SK-N-SH (cell line): ENCODE measurements around the gene CD248. TPM values are rescaled to one million over a fixed set of nuclear protein-coding genes. Genes with fewer than 3 reads are reported as not detected.
"Not testable (repeated sequence)": the region's sequence is repeated elsewhere in the genome, so short reads cannot be mapped to it uniquely, and the experiment has no call there.

Experiments used
- CTCF ChIA-PET: fragments of 300-600, 350-600 bp; formaldehyde crosslinking; extraction: SDS; loops from one replicate; lab custom pipeline; 2021; lab: Yijun Ruan, JAX
- POLR2A ChIA-PET: fragments of 350-600 bp; sonication (Branson Sonifier 250); formaldehyde crosslinking; extraction: SDS; loops from one replicate; lab custom pipeline; 2020; ENCODE audit warnings: antibody characterized with exemption, inconsistent platforms; lab: Yijun Ruan, JAX
- DNase-seq: peaks from one replicate; pipeline ENCODE4 v3.0.0; 2012
- H2AFZ ChIP-seq: fragments of 200-600 bp; sonication (generic); 2 replicates; pipeline ENCODE4 v1.8.1; 2016; ENCODE audit warnings: antibody characterized with exemption, mild to moderate bottlenecking, low read depth
- H3F3A ChIP-seq: fragments of 200-600 bp; sonication (generic); replicated peaks from 2 replicates; pipeline ENCODE3; 2016; ENCODE audit warnings: antibody characterized with exemption, mild to moderate bottlenecking; ENCODE audit not compliant: insufficient read depth
- H3K27ac ChIP-seq, 2 experiments: fragments of 200-500 bp in 1 of 2; fragments of 200-600 bp in 1 of 2; sonication (Bioruptor generic) in 1 of 2; sonication (generic), shearing (Covaris generic) in 1 of 2; 2 replicates each; pipeline versions ENCODE4 v1.5.1 to v1.6.1; 2014 to 2016; ENCODE audit warnings: low read depth in 2 of 2, inconsistent platforms in 1 of 2, low read length in 1 of 2, mild to moderate bottlenecking in 1 of 2, mixed read lengths in 1 of 2
- H3K27me3 ChIP-seq: fragments of 200-600 bp; sonication (generic), shearing (Covaris generic); 2 replicates; pipeline ENCODE4 v1.6.1; 2016; ENCODE audit warnings: mixed run types; ENCODE audit not compliant: insufficient read depth
- H3K36me3 ChIP-seq, 2 experiments: fragments of 200-500 bp in 1 of 2; fragments of 200-600 bp in 1 of 2; sonication (Bioruptor generic) in 1 of 2; sonication (generic) in 1 of 2; replicated peaks in 1 of 2; 2 replicates each; pipeline versions ENCODE3 to v1.5.1; 2014 to 2016; ENCODE audit warnings: low read length in 1 of 2, mild to moderate bottlenecking in 1 of 2; ENCODE audit not compliant: insufficient read depth in 2 of 2, control insufficient read depth in 1 of 2
- H3K4me1 ChIP-seq, 2 experiments: fragments of 200-500 bp in 1 of 2; fragments of 200-600 bp in 1 of 2; sonication (Bioruptor generic) in 1 of 2; sonication (generic), shearing (Covaris generic) in 1 of 2; 2 replicates each; pipeline versions ENCODE4 v1.5.1 to v1.6.1; 2014 to 2016; ENCODE audit warnings: low read depth in 1 of 2, low read length in 1 of 2, mixed run types in 1 of 2; ENCODE audit not compliant: insufficient read depth in 2 of 2, control insufficient read depth in 1 of 2
- H3K4me2 ChIP-seq: fragments of 200-600 bp; sonication (generic), shearing (Covaris generic); 2 replicates; pipeline ENCODE4 v1.6.1; 2017; ENCODE audit warnings: mixed run types
- H3K4me3 ChIP-seq, 2 experiments: fragments of 200-500 bp in 1 of 2; fragments of 200-600 bp in 1 of 2; sonication (Bioruptor generic) in 1 of 2; sonication (generic), shearing (Covaris generic) in 1 of 2; 2 replicates each; pipeline versions ENCODE4 v1.5.1 to v1.8.1; 2014 to 2016; ENCODE audit warnings: low read depth in 2 of 2, inconsistent platforms in 1 of 2, low read length in 1 of 2, mild to moderate bottlenecking in 1 of 2, mixed read lengths in 1 of 2, moderate library complexity in 1 of 2
- H3K79me2 ChIP-seq: fragments of 200-600 bp; sonication (generic); 2 replicates; pipeline ENCODE4 v1.8.1; 2017; ENCODE audit warnings: mild to moderate bottlenecking; ENCODE audit not compliant: insufficient read depth
- H3K9ac ChIP-seq: fragments of 200-600 bp; sonication (generic); 2 replicates; pipeline ENCODE4 v1.6.1; 2017; ENCODE audit warnings: mixed run types
- H3K9me2 ChIP-seq: fragments of 200-600 bp; sonication (generic); 2 replicates; pipeline ENCODE4 v1.6.1; 2017; ENCODE audit warnings: mixed run types
- H3K9me3 ChIP-seq: fragments of 200-600 bp; sonication (generic); 2 replicates; pipeline ENCODE4 v1.6.1; 2017; ENCODE audit warnings: mixed run types, mild to moderate bottlenecking, moderate library complexity
- H4K20me1 ChIP-seq: fragments of 200-600 bp; sonication (generic); 2 replicates; pipeline ENCODE4 v1.6.1; 2017; ENCODE audit warnings: mild to moderate bottlenecking, mixed run types; ENCODE audit not compliant: insufficient read depth
- CHD2 ChIP-seq: fragments of 150-350 bp; IDR thresholded peaks from 2 replicates; pipeline ENCODE4 v1.6.1; 2018; ENCODE audit warnings: low read length; ENCODE audit not compliant: partially characterized antibody
- ELF1 ChIP-seq: IDR thresholded peaks from 2 replicates; pipeline ENCODE4 v1.4.0; 2012
- EP300 ChIP-seq, 2 experiments: IDR thresholded peaks; 2 replicates each; pipeline versions ENCODE4 v1.4.0 to v1.6.1; 2012; ENCODE audit warnings: borderline replicate concordance in 1 of 2, low read depth in 1 of 2, low read length in 1 of 2
- FOXJ3 ChIP-seq: sonication (generic); formaldehyde crosslinking; IDR thresholded peaks from 2 replicates; pipeline ENCODE4 v1.5.1; 2020; ENCODE audit warnings: mild to moderate bottlenecking, missing genetic modification reagents
- FOXM1 ChIP-seq: IDR thresholded peaks from 2 replicates; pipeline ENCODE4 v1.4.0; 2012; ENCODE audit warnings: low read depth, mild to moderate bottlenecking
- JUND ChIP-seq: IDR thresholded peaks from 2 replicates; pipeline ENCODE4 v1.4.0; 2012
- MAX ChIP-seq: IDR thresholded peaks from 2 replicates; pipeline ENCODE4 v1.4.0; 2012; ENCODE audit warnings: low read depth
- POLR2AphosphoS5 ChIP-seq: IDR thresholded peaks from 2 replicates; pipeline ENCODE4 v1.6.1; 2012; ENCODE audit warnings: low read depth, low read length
- RAD21 ChIP-seq: IDR thresholded peaks from 2 replicates; pipeline ENCODE4 v1.6.1; 2012; ENCODE audit warnings: mild to moderate bottlenecking, low read length
- SIN3A ChIP-seq: IDR thresholded peaks from 2 replicates; pipeline ENCODE4 v1.6.1; 2012; ENCODE audit warnings: low read depth, mild to moderate bottlenecking, low read length, moderate library complexity, borderline replicate concordance
- TAF1 ChIP-seq: IDR thresholded peaks from 2 replicates; pipeline ENCODE4 v1.6.1; 2012; ENCODE audit warnings: low read depth, mild to moderate bottlenecking, low read length, moderate library complexity, borderline replicate concordance
- TCF12 ChIP-seq: IDR thresholded peaks from 2 replicates; pipeline ENCODE4 v1.4.0; 2012
- YY1 ChIP-seq: IDR thresholded peaks from 2 replicates; pipeline ENCODE4 v1.4.0; 2012; ENCODE audit warnings: low read depth, mild to moderate bottlenecking
- WGBS: methylation state at CpG from one replicate; pipeline ENCODE4 v1.1.6; 2017; ENCODE audit warnings: low lambda C conversion rate; 5-methylcytosine and 5-hydroxymethylcytosine counted together
- polyA plus RNA-seq, 3 experiments: library from polyadenylated mRNA; depleted of rRNA; stranded (reverse); fragments of >200 nt; gene quantifications; 2 replicates each; pipeline ENCODE4 v1.2.3, GENCODE V29; 2012
- TF ChIP-seq, protein P1 (sequence below): IDR thresholded peaks from 2 replicates; pipeline ENCODE4 v1.4.0; 2012; ENCODE audit warnings: low read depth, borderline replicate concordance

Gene CD248
- polyA plus RNA-seq, 1 of the 3 experiments (the other 2 are of a cell fraction): 7.7 TPM

GRCh38 chr11:66311470-66311964 lies 5.3 kb downstream of the CD248 start (continued):
- no peak for TF ChIP-seq CHD2
- TF ChIP-seq YY1: no peak
- no peak for TF ChIP-seq POLR2AphosphoS5
- TF ChIP-seq JUND: no peak
- TF ChIP-seq RAD21: no peak
- TF ChIP-seq TAF1: no peak
- TF ChIP-seq FOXM1: no peak
- no peak for TF ChIP-seq EP300 (IDR thresholded peaks at IDR 0.05; ENCODE audit: borderline replicate concordance in 1 of 2, low read depth in 1 of 2, low read length in 1 of 2)
- no peak for TF ChIP-seq ELF1

DNA sequence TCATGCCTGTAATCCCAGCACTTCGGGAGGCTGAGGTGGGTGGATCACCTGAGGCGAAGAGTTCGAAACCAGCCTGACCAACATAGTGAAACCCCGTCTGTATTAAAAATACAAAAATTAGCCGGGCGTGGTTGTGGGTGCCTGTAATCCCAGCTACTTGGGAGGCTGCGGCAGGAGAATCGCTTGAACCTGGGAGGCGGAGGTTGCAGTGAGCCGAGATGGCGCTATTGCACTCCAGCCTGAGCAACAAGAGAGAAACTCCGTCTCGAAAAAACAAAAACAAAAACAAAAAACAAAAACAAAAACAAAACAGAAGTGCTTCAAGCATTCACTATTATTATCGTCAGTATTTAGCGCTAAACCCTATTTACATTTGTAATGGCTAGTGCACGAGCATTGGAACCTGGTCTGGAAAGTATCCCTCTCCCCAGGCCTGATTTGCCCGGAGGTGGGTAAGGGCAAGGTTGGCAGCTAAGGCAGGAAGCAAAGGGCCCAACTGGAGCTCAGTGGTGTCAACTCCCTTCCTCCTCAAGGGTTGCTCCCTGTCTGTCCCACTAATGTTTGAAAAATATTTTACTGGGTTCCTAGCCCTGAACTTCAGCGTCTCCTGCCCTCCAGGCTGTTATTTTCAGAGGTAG lies 5.9 kb downstream of the CD248 start:
- H3K9me3 ChIP-seq, H3K27me3 ChIP-seq, H2AFZ ChIP-seq, H3K9me2 ChIP-seq, H3K79me2 ChIP-seq, DNase-seq, H3K9ac ChIP-seq, H3K4me3 ChIP-seq, H3K27ac ChIP-seq, H3K36me3 ChIP-seq, H4K20me1 ChIP-seq, H3K4me2 ChIP-seq: not testable (repeated sequence)
- Histone ChIP-seq H3F3A (peaks cover 15% of the 10 kb centered on the region), H3K4me1 (peaks cover 11 to 38% of the 10 kb centered on the region in 2 experiments; a peak in 2 of 4 replicates)
- POLR2A ChIA-PET: interaction anchor here (0.8 to 3.1 kb wide), 6 partner anchors 11 to 52 kb away, joined by 3 to 33 read pairs (median 6); partner anchors contain the start of gene RIN1
- WGBS: 91% methylated on average over 18 of the region's 18 CpGs
- CTCF ChIA-PET: interaction anchor here (0.6 to 12.4 kb wide), 37 partner anchors 11 to 174 kb away, joined by 3 to 280 read pairs (median 4); partner anchors contain the start of genes B4GAT1, BRMS1, CNIH2 and DPP3

GRCh38 chr11:66310324-66310723 lies 6.5 kb downstream of the CD248 start:
- CTCF ChIA-PET: interaction anchor here (1.4 to 12.4 kb wide), 10 partner anchors 11 to 100 kb away, joined by 4 to 280 read pairs (median 44); partner anchors contain the start of genes B4GAT1, BRMS1, CNIH2 and RIN1
- POLR2A ChIA-PET: interaction anchor here (1.1 kb wide), 1 partner anchor 21 kb away, joined by 4 read pairs; no protein-coding TSS in a partner anchor
- Histone ChIP-seq H3K9ac (no peak overlapping the region), H3K4me1 (peaks cover 11 to 32% of the 10 kb centered on the region in 2 experiments; a peak in 2 of 4 replicates), H3K9me3 (no peaks in the 10 kb centered on the region), H4K20me1 (no peaks in the 10 kb centered on the region), H3K27me3 (no peaks in the 10 kb centered on the region), H3K9me2 (no peaks in the 10 kb centered on the region), H3K36me3 (no peaks in the 10 kb centered on the region), H3K27ac (no peak overlapping the region), H3K4me3 (no peak overlapping the region), H3F3A (peaks cover 15% of the 10 kb centered on the region), H2AFZ (no peak overlapping the region), H3K4me2 (no peak overlapping the region), H3K79me2 (no peaks in the 10 kb centered on the region)
- no peak for DNase-seq
- TF ChIP-seq JUND (no peak), FOXJ3 (CRISPR knock-in tag) (no peak), SIN3A (no peak), MAX (no peak), TCF12 (no peak)
- TF ChIP-seq, protein P1, sequence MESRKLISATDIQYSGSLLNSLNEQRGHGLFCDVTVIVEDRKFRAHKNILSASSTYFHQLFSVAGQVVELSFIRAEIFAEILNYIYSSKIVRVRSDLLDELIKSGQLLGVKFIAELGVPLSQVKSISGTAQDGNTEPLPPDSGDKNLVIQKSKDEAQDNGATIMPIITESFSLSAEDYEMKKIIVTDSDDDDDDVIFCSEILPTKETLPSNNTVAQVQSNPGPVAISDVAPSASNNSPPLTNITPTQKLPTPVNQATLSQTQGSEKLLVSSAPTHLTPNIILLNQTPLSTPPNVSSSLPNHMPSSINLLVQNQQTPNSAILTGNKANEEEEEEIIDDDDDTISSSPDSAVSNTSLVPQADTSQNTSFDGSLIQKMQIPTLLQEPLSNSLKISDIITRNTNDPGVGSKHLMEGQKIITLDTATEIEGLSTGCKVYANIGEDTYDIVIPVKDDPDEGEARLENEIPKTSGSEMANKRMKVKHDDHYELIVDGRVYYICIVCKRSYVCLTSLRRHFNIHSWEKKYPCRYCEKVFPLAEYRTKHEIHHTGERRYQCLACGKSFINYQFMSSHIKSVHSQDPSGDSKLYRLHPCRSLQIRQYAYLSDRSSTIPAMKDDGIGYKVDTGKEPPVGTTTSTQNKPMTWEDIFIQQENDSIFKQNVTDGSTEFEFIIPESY: no peak
- whole genome bisulfite sequencing: 92% methylated on average over 8 of the region's 8 CpGs
